Smooth muscle cell (in vitro differentiated cells): ENCODE data around the gene CPT1C. TPM values are rescaled to one million over a fixed set of nuclear protein-coding genes. Genes with fewer than 3 reads are reported as not detected.

Source experiments
- DNase-seq: peaks from one replicate; lab custom pipeline; 2025; ENCODE audit not compliant: unreplicated experiment; lab: John Stamatoyannopoulos, UW
- H2AFZ ChIP-seq: fragments of 200-600 bp; sonication (generic); 2 replicates; pipeline ENCODE4 v1.6.0; 2016; ENCODE audit warnings: antibody characterized with exemption, low read depth, mild to moderate bottlenecking
- H3F3A ChIP-seq: fragments of 200-600 bp; sonication (generic); 2 replicates; pipeline ENCODE4 v1.6.0; 2017; ENCODE audit warnings: antibody characterized with exemption, low read depth
- H3K27ac ChIP-seq: fragments of 200-600 bp; sonication (generic); 2 replicates; pipeline ENCODE4 v1.5.1; 2016; ENCODE audit warnings: low read depth, mild to moderate bottlenecking
- H3K27me3 ChIP-seq: fragments of 200-600 bp; sonication (generic); 2 replicates; pipeline ENCODE4 v1.6.1; 2016; ENCODE audit warnings: low read depth, mild to moderate bottlenecking
- H3K36me3 ChIP-seq: fragments of 200-600 bp; sonication (generic); 2 replicates; pipeline ENCODE4 v1.5.1; 2016; ENCODE audit warnings: low read depth
- H3K4me1 ChIP-seq: fragments of 200-600 bp; sonication (generic); 2 replicates; pipeline ENCODE4 v1.5.1; 2016; ENCODE audit warnings: low read depth
- H3K4me2 ChIP-seq: fragments of 200-600 bp; sonication (generic); 2 replicates; pipeline ENCODE4 v1.6.0; 2016; ENCODE audit warnings: mild to moderate bottlenecking
- H3K4me3 ChIP-seq: fragments of 200-600 bp; sonication (generic); 2 replicates; pipeline ENCODE4 v1.5.1; 2016; ENCODE audit warnings: mild to moderate bottlenecking
- H3K79me2 ChIP-seq: fragments of 200-600 bp; sonication (generic); 2 replicates; pipeline ENCODE4 v1.6.0; 2016; ENCODE audit warnings: low read depth, mild to moderate bottlenecking
- H3K9ac ChIP-seq: fragments of 200-600 bp; sonication (generic); 2 replicates; pipeline ENCODE4 v1.6.0; 2016; ENCODE audit warnings: low read depth
- H3K9me3 ChIP-seq: fragments of 200-600 bp; sonication (generic); replicated peaks from 2 replicates; pipeline ENCODE4 v1.5.1; 2016; ENCODE audit warnings: low read depth
- H4K20me1 ChIP-seq: fragments of 200-600 bp; sonication (generic); 2 replicates; pipeline ENCODE4 v1.6.0; 2016; ENCODE audit warnings: low read depth
- WGBS: methylation state at CpG from one replicate; pipeline ENCODE4 v1.1.7; 2016; ENCODE audit warnings: low lambda C conversion rate; 5-methylcytosine and 5-hydroxymethylcytosine counted together
- polyA plus RNA-seq: library from polyadenylated mRNA; unstranded; fragments of >200 nt; fragmentation: Nextera tagmentation; extraction: Ambion mirVana; gene quantifications from 2 replicates; pipeline ENCODE4 v1.2.1, GENCODE V29; 2016
- total RNA-seq: library from RNA; depleted of rRNA; stranded (reverse); fragments of >200 nt; gene quantifications from 2 replicates; pipeline ENCODE4 v1.2.3, GENCODE V29; 2014
- TF ChIP-seq, protein P1 (sequence below): fragments of 200-600 bp; sonication (generic); IDR thresholded peaks from 2 replicates; pipeline ENCODE4 v1.5.1; 2017; ENCODE audit warnings: borderline replicate concordance, mild to moderate bottlenecking, antibody characterized with exemption; ENCODE audit not compliant: insufficient read depth, poor library complexity, severe bottlenecking

The CPT1C gene
- total and polyA plus RNA-seq, 2 experiments from 2014 or later: 19.7 to 20.0 TPM

DNA sequence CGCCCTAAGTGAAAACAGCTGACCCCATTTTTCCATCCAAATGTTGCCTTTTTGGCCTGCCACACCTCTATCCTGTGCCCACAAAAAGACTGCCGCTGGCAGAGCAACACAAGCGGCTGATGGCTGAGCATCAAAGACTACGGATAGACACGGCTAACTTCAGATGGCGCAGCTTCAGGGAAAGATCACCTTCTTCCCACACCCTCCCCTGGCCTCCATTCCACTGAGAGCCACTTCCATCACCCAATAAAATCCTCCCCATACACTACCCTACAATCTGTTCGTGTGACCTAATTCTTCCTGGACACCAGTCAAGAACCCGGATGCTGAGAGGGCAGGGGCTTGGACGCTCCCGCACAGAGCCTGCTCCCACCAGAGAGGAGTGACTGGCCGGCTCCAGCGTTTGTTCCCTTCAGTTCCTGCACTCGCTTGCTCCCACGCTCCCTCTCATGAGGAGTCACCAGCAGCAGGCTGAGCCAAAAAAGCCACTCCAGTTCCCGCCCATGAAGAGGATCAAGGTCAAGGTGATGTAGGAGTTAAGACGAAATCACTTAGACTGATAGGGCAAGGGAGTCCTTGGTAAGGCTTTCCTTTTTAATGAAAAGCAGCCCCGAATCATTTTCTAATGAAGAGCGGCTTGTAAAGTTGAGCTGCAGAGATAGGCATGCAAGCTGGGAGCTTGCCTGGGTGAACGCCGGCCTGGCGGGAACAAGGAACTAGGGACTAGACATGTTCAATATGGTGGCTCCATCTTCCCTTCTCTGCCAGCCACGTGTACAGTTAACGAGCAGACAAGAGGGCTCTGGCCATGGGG is 36.5 kb downstream of the CPT1C start:
- 76% methylated on average over 23 of the region's 23 CpGs for WGBS
- Histone ChIP-seq H3K27ac (no peak overlapping the region), H3K36me3 (no peaks in the 10 kb centered on the region), H3K4me3 (no peak overlapping the region), H3K9me3 (no peaks in the 10 kb centered on the region), H3K27me3 (no peaks in the 10 kb centered on the region), H3K9ac (no peak overlapping the region), H4K20me1 (no peaks in the 10 kb centered on the region), H3K4me1 (no peaks in the 10 kb centered on the region), H3K79me2 (no peaks in the 10 kb centered on the region), H3F3A (no peaks in the 10 kb centered on the region), H3K4me2 (no peak overlapping the region), H2AFZ (no peak overlapping the region)
- no peak for DNase-seq
- TF ChIP-seq, protein P1, sequence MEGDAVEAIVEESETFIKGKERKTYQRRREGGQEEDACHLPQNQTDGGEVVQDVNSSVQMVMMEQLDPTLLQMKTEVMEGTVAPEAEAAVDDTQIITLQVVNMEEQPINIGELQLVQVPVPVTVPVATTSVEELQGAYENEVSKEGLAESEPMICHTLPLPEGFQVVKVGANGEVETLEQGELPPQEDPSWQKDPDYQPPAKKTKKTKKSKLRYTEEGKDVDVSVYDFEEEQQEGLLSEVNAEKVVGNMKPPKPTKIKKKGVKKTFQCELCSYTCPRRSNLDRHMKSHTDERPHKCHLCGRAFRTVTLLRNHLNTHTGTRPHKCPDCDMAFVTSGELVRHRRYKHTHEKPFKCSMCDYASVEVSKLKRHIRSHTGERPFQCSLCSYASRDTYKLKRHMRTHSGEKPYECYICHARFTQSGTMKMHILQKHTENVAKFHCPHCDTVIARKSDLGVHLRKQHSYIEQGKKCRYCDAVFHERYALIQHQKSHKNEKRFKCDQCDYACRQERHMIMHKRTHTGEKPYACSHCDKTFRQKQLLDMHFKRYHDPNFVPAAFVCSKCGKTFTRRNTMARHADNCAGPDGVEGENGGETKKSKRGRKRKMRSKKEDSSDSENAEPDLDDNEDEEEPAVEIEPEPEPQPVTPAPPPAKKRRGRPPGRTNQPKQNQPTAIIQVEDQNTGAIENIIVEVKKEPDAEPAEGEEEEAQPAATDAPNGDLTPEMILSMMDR: no peak

DNA sequence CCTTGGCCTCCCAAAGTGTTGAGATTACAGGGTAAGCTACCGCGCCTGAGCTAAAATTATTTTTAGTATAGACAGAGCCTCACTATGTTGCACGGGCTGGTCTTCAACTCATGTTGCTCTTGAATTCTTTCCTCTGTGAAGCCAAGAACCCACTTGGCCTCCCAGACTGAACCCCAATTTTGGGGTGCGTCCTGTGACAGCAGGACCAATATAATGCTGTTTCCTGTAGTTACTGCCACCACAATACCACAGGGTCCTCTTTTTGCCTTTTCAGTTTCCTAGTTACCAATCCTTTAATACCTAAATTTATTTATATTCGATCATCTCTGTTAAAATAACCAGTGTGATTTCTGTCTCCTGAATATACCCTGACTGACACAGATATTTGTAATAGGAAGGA is 39.2 kb downstream of the CPT1C start:
- H3K79me2 ChIP-seq: no peaks in the 10 kb centered on the region
- 94% methylated on average over 5 of the region's 5 CpGs for WGBS
- H3K27ac ChIP-seq: no peak overlapping the region
- TF ChIP-seq, protein P1: no peak
- H3K9me3 ChIP-seq: no peaks in the 10 kb centered on the region
- no peak overlapping the region for H3K4me3 ChIP-seq
- no peak for DNase-seq
- H2AFZ ChIP-seq: no peak overlapping the region
- H3K4me1 ChIP-seq: no peaks in the 10 kb centered on the region
- no peaks in the 10 kb centered on the region for H3F3A ChIP-seq
- H3K4me2 ChIP-seq: no peak overlapping the region
- H3K36me3 ChIP-seq: no peaks in the 10 kb centered on the region
- H4K20me1 ChIP-seq: no peaks in the 10 kb centered on the region
- no peaks in the 10 kb centered on the region for H3K27me3 ChIP-seq
- no peak overlapping the region for H3K9ac ChIP-seq

DNA sequence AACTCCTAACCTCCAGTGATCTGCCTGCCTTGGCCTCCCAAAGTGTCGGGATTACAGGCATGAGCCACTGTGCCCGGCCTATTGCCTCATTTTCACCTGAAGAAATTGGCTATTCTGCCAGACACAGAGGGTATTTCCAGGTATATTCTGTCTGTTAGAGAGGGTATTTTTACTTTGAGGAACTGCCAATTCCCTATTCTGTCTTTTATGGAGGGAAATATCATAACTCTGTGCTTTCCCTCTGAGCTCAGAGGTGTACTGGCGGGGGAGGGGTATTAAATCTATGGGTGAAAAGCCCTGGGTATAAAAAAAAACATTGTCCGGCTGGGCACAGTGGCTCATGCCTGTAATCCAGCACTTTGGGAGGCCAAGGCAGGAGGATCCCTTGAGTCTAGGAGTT is 47.4 kb downstream of the CPT1C start:
- no peaks in the 10 kb centered on the region for H3F3A ChIP-seq
- no peaks in the 10 kb centered on the region for H3K79me2 ChIP-seq
- TF ChIP-seq, protein P1: no peak
- no peak overlapping the region for H3K4me2 ChIP-seq
- H3K36me3 ChIP-seq: no peaks in the 10 kb centered on the region
- WGBS: 96% methylated on average over 4 of the region's 4 CpGs
- H3K27me3 ChIP-seq: no peaks in the 10 kb centered on the region
- H3K9ac ChIP-seq: no peak overlapping the region
- H3K4me3 ChIP-seq: no peak overlapping the region
- DNase-seq: no peak
- no peak overlapping the region for H3K27ac ChIP-seq
- no peaks in the 10 kb centered on the region for H4K20me1 ChIP-seq
- no peaks in the 10 kb centered on the region for H3K4me1 ChIP-seq
- no peak overlapping the region for H2AFZ ChIP-seq
- H3K9me3 ChIP-seq: no peaks in the 10 kb centered on the region

DNA sequence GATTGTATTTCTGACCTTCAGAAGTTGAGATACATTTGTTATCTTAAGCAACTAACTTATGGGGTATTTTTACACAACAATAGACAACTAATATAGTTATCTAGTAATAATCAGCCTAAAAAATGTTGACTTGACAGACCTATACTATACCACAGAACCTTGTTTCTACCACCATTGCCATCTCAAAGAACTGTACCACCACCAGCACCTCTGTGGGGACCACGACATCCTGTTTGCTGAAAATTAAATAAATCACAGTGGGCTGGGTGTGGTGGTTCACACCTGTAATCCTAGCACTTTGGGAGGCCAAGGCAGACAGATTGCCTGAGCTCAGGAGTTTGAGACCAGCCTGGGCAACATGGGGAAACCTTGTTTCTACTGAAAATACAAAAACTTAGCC is 48.2 kb downstream of the CPT1C start:
- 96% methylated on average over 1 of the region's 1 CpG for WGBS
- Histone ChIP-seq H3K4me3 (no peak overlapping the region), H3K27ac (no peak overlapping the region), H3K27me3 (no peaks in the 10 kb centered on the region), H3F3A (no peaks in the 10 kb centered on the region), H3K4me1 (no peaks in the 10 kb centered on the region), H3K79me2 (no peaks in the 10 kb centered on the region), H3K4me2 (no peak overlapping the region), H2AFZ (no peak overlapping the region), H3K36me3 (no peaks in the 10 kb centered on the region), H3K9ac (no peak overlapping the region), H4K20me1 (no peaks in the 10 kb centered on the region), H3K9me3 (no peaks in the 10 kb centered on the region)
- TF ChIP-seq, protein P1: no peak
- DNase-seq: no peak
